ENCODE results near the gene ING2. TPM values are rescaled to one million over a fixed set of nuclear protein-coding genes. Genes with fewer than 3 reads are reported as not detected.

Gene ING2
- total RNA-seq, 1 donor from 2014 or later, result 27.1 TPM

GRCh38 chr4:183499801-183500200, 5.1 kb upstream of the ING2 start:
- DNase-seq, result peak; percentile 12

- peak; percentile 3 for DNase-seq
These were observed 1.3 kb upstream of the ING2 start for GRCh38 chr4:183503497-183504063.

GRCh38 chr4:183504064-183504929, 561 bp upstream of the ING2 start:
- peak; percentile 99 for DNase-seq

GRCh38 chr4:183505611-183506388, 942 bp downstream of the ING2 start:
- DNase-seq, result peak; percentile 96

GRCh38 chr4:183506389-183506735, 1.5 kb downstream of the ING2 start:
- no peak for DNase-seq

GRCh38 chr4:183507925-183508696, 3.3 kb downstream of the ING2 start:
- no peak for DNase-seq

GRCh38 chr4:183508697-183509335, 4.0 kb downstream of the ING2 start:
- DNase-seq, result no peak

- no peak for DNase-seq
These were observed 10.6 kb downstream of the ING2 start for GRCh38 chr4:183515411-183515810.

- DNase-seq, result no peak
These were observed 12.3 kb downstream of the ING2 start for GRCh38 chr4:183517194-183517593.

- DNase-seq, result no peak
These were observed 12.9 kb downstream of the ING2 start for GRCh38 chr4:183517781-183518180.

GRCh38 chr4:183522821-183523220, 18.0 kb downstream of the ING2 start:
- DNase-seq, result peak; percentile 34

GRCh38 chr4:183527326-183527725, 22.5 kb downstream of the ING2 start:
- DNase-seq, result no peak

- peak; percentile 38 for DNase-seq
These were observed 28.0 kb downstream of the ING2 start for GRCh38 chr4:183532821-183533220.

- DNase-seq, result no peak
These were observed 28.8 kb downstream of the ING2 start for GRCh38 chr4:183533698-183534097.

- peak; percentile 58 for DNase-seq
These were observed 35.7 kb downstream of the ING2 start for GRCh38 chr4:183540410-183541009.

- DNase-seq, result peak; percentile 49
These were observed 36.3 kb downstream of the ING2 start for GRCh38 chr4:183541010-183541751.

- peak; percentile 36 for DNase-seq
These were observed 36.8 kb downstream of the ING2 start for GRCh38 chr4:183541752-183542040.

- peak; percentile 35 for DNase-seq
These were observed 38.6 kb downstream of the ING2 start for GRCh38 chr4:183543435-183543834.

- DNase-seq, result no peak
These were observed 39.3 kb downstream of the ING2 start for GRCh38 chr4:183544109-183544508.

- DNase-seq, result no peak
These were observed 41.5 kb downstream of the ING2 start for GRCh38 chr4:183546376-183546775.

- no peak for DNase-seq
These were observed 43.4 kb downstream of the ING2 start for GRCh38 chr4:183548306-183548705.
